ENCODE results near the gene FLRT2. TPM values are rescaled to one million over a fixed set of nuclear protein-coding genes. Genes with fewer than 3 reads are reported as not detected.
A peak's percentile ranks its signal among the peaks of the same experiment; 100 is the strongest.

FLRT2 gene
- polyA plus RNA-seq, 1 donor, result 46.9 TPM

DNA sequence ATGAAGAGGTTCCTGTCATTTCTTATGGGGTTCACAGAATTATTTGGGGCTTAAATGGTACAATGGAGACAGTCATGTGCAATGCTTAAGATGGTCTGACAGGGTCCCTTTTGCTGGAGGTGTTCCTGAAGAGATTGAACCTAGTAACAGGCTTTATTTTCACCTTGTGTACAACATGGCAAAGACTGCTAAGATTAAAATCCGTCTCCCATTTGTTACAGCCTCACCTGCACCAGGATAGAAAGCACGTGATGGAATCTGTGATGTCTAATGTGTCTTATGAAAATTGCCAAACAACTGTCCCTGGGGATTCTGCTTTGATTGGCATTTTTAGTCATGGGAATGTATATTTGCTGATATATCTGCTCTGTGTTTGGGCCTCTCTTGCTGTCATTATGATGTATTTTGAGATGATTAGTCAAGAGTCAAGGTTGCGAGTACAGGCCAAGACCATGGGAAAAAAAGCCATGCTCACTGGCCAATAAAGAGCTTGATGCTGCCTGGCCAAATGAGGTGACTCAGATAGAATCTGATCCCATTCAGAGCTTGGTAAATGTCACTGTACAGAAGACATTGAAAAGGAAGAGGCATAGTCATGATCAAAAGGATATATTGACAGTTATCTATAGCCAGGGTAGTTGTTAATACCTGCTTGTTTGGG is 96.1 kb downstream of the FLRT2 start:
- no peak for DNase-seq
- Histone ChIP-seq H3K36me3 (ENCODE audit: control insufficient read depth, insufficient read depth, low read length) (peaks cover 16% of the 10 kb centered on the region), H3K4me1 (ENCODE audit: control insufficient read depth, insufficient read depth, low read length) (no peaks in the 10 kb centered on the region), H3K27me3 (ENCODE audit: control insufficient read depth, insufficient read depth, low read length) (no peaks in the 10 kb centered on the region), H3K27ac (ENCODE audit: low read length) (no peak overlapping the region), H3K4me3 (ENCODE audit: low read length) (no peak overlapping the region), H3K9me3 (ENCODE audit: control insufficient read depth, low read depth, low read length) (no peaks in the 10 kb centered on the region)
- no CpG with 5 or more reads among the region's 3 CpGs for WGBS (ENCODE audit: insufficient coverage, low lambda C conversion rate)

DNA sequence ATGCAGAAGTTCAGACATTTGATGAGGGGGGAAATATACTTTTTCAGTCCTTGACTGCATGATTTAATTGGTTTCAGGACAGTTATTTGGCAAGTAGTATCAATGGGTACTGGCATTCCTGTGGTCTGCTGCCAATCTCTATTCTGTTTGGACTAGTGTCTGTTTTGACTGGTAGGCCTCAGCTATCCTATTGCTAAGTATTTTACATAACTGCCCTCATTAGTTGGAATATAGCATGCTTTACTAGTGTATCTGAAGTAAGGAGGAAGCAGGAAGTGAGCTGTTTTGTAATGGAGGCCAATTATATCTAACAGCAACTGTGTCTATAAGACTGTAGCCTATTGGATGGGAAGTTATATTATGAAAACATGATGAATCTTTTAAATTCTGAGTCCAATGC is 104.3 kb downstream of the FLRT2 start:
- Histone ChIP-seq H3K36me3 (ENCODE audit: control insufficient read depth, insufficient read depth, low read length) (no peaks in the 10 kb centered on the region), H3K27ac (ENCODE audit: low read length) (no peak overlapping the region), H3K27me3 (ENCODE audit: control insufficient read depth, insufficient read depth, low read length) (peaks cover 3% of the 10 kb centered on the region), H3K4me1 (ENCODE audit: control insufficient read depth, insufficient read depth, low read length) (no peaks in the 10 kb centered on the region), H3K4me3 (ENCODE audit: low read length) (no peak overlapping the region), H3K9me3 (ENCODE audit: control insufficient read depth, low read depth, low read length) (no peaks in the 10 kb centered on the region)
- DNase-seq, result no peak

DNA sequence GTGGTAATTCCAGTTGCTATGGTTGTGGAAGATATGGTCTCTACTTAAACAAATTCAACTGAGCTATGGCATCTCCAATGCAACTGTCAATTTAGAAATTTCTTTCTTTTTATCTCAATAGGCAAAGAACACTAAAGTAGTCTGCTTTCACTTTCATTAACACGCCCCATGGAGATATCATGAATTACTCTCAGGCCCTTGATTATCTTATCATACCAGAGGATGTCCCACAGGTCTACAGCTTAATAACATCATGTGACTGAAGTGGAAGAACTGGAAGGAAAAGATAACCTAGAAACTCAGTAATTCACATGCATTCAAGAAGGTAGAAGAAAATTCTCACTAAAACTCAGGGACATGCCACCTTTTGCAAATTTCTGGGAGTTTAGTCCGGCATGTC is 114.3 kb downstream of the FLRT2 start:
- Histone ChIP-seq H3K36me3 (ENCODE audit: control insufficient read depth, insufficient read depth, low read length) (no peaks in the 10 kb centered on the region), H3K9me3 (ENCODE audit: control insufficient read depth, low read depth, low read length) (no peaks in the 10 kb centered on the region), H3K27me3 (ENCODE audit: control insufficient read depth, insufficient read depth, low read length) (no peaks in the 10 kb centered on the region), H3K4me1 (ENCODE audit: control insufficient read depth, insufficient read depth, low read length) (no peaks in the 10 kb centered on the region), H3K4me3 (ENCODE audit: low read length) (no peak overlapping the region), H3K27ac (ENCODE audit: low read length) (no peak overlapping the region)
- WGBS (ENCODE audit: insufficient coverage, low lambda C conversion rate), result no CpG with 5 or more reads among the region's 2 CpGs
- peak; percentile 35 to 67 for DNase-seq

DNA sequence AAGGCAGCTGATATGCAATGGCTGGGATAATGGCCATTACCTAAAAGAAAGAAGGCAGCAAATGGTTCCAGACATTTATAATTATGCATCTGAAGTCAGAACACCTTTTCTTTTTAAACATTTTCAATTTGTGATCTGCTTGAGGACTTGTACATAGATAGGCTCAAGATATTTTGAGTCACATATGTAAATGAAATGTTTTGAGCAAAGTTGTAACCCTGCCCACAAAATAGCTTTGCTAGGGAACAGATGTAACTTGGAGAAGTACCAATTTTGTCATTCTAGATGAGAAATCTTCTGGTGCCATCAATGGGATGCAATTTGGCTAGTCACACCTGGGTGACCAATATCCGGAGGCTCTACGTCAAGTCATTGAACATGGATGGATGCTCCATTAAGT is 123.1 kb downstream of the FLRT2 start:
- no peak for DNase-seq
- H3K27me3 ChIP-seq (ENCODE audit: control insufficient read depth, insufficient read depth, low read length), result no peaks in the 10 kb centered on the region
- no CpG with 5 or more reads among the region's 2 CpGs for WGBS (ENCODE audit: insufficient coverage, low lambda C conversion rate)

DNA sequence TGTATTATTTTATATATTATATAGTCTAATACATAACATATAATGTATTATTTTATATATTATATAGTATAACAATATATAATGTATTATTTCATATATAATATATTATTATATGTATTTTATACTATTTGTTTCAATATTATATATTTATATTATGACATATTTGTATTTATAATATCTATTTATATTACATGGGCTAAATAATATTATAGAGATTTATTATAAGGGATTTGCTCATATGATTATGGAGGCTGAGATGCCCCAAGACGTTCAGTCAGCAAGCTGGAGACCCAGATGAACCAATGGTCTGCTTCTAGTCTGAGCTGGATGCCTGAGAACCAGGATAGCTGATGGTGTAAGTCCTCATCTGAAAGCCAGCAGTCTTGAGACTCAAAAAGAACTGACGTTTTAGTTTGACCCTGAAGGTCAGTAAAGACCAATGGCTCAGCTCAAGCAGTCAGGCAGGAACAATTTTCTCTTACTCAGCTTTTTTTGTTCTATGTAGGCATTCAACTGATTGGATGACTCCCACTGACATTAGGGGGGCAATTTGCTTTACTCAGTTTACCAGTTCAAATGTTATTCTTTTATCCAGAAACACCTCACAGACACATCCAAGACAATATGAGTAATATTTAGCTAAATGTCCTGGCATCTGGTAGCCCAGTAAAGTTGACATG is 130.4 kb downstream of the FLRT2 start:
- no peaks in the 10 kb centered on the region for H3K4me1 ChIP-seq (ENCODE audit: control insufficient read depth, insufficient read depth, low read length)
- DNase-seq, result no peak
- no peak overlapping the region for H3K27ac ChIP-seq (ENCODE audit: low read length)
- no peaks in the 10 kb centered on the region for H3K36me3 ChIP-seq (ENCODE audit: control insufficient read depth, insufficient read depth, low read length)
- whole genome bisulfite sequencing (ENCODE audit: insufficient coverage, low lambda C conversion rate), result no CpG with 5 or more reads among the region's 2 CpGs
- H3K9me3 ChIP-seq (ENCODE audit: control insufficient read depth, low read depth, low read length), result no peaks in the 10 kb centered on the region
- H3K27me3 ChIP-seq (ENCODE audit: control insufficient read depth, insufficient read depth, low read length), result no peaks in the 10 kb centered on the region
- no peak overlapping the region for H3K4me3 ChIP-seq (ENCODE audit: low read length)

More for the DNA sequence above, 123.1 kb downstream of the FLRT2 start:
- Histone ChIP-seq H3K36me3 (ENCODE audit: control insufficient read depth, insufficient read depth, low read length) (no peaks in the 10 kb centered on the region), H3K9me3 (ENCODE audit: control insufficient read depth, low read depth, low read length) (no peaks in the 10 kb centered on the region), H3K4me1 (ENCODE audit: control insufficient read depth, insufficient read depth, low read length) (no peaks in the 10 kb centered on the region), H3K4me3 (ENCODE audit: low read length) (no peak overlapping the region), H3K27ac (ENCODE audit: low read length) (no peak overlapping the region)

DNA sequence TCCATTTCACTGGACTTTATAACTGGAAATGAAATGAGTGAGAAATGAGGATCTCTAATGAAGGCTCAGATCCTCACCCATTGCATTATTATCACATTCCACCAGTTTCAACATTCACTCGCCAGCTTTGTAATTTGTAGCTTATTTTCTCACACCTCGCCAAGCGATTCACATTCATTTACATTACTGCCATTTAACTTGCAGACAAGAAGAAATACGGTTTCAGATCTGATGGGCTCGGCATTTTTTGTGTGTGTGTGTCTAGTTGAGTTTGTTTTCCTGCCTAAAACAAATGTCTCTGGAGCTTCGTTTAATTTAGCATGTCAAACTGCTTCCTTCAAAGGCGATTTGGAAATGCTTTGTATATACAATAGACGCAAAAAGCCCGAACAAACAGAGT is 132.2 kb downstream of the FLRT2 start:
- no peak for DNase-seq
- no peaks in the 10 kb centered on the region for H3K9me3 ChIP-seq (ENCODE audit: control insufficient read depth, low read depth, low read length)
- 57% methylated on average over 3 of the region's 9 CpGs for WGBS (ENCODE audit: insufficient coverage, low lambda C conversion rate)
- no peaks in the 10 kb centered on the region for H3K4me1 ChIP-seq (ENCODE audit: control insufficient read depth, insufficient read depth, low read length)
- H3K36me3 ChIP-seq (ENCODE audit: control insufficient read depth, insufficient read depth, low read length), result no peaks in the 10 kb centered on the region
- H3K27me3 ChIP-seq (ENCODE audit: control insufficient read depth, insufficient read depth, low read length), result no peaks in the 10 kb centered on the region
- H3K4me3 ChIP-seq (ENCODE audit: low read length), result no peak overlapping the region
- H3K27ac ChIP-seq (ENCODE audit: low read length), result no peak overlapping the region

DNA sequence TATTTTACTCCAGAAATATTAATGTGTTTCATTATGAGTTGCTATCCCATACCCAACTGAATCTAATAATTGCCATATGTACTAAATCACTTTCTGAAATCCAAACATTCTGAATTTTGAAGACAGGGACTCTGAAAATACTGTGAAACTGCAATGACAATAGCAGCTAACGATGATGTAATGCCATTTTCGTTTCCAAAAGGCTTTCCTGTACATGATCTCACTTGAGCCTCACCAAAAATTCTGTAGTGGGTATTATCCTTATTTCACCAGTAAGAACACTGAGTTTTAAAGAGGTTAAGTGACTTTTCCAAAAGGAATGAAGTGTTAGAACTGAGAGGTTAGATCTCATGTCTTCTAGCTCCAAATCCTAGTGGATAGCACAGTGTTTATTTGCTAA is 133.3 kb downstream of the FLRT2 start:
- H3K36me3 ChIP-seq (ENCODE audit: control insufficient read depth, insufficient read depth, low read length), result no peaks in the 10 kb centered on the region
- H3K27me3 ChIP-seq (ENCODE audit: control insufficient read depth, insufficient read depth, low read length), result no peaks in the 10 kb centered on the region
- no peaks in the 10 kb centered on the region for H3K4me1 ChIP-seq (ENCODE audit: control insufficient read depth, insufficient read depth, low read length)
- WGBS (ENCODE audit: insufficient coverage, low lambda C conversion rate), result 100% methylated on average over 2 of the region's 2 CpGs
- H3K27ac ChIP-seq (ENCODE audit: low read length), result no peak overlapping the region
- H3K4me3 ChIP-seq (ENCODE audit: low read length), result no peak overlapping the region
- H3K9me3 ChIP-seq (ENCODE audit: control insufficient read depth, low read depth, low read length), result no peaks in the 10 kb centered on the region
- no peak for DNase-seq

DNA sequence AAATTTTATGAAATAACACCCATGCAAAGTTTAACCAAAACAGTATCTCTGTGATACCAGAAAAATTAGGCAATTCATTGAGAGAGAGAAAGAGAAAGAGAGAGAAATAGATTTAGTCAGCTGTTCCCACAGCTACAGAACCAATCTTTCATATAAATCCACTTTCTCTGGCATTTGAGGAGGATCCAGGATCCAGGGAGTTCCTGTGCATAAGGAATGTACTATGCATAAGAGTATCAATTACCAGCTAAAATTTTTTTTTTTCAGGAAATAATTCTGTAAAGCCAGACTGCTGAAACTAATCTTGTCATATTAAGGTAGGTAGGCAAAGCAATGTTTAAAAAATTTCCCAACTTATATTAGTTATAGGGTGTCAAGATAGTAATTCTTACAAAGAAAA is 133.7 kb downstream of the FLRT2 start:
- H3K27ac ChIP-seq (ENCODE audit: low read length), result no peak overlapping the region
- no peaks in the 10 kb centered on the region for H3K36me3 ChIP-seq (ENCODE audit: control insufficient read depth, insufficient read depth, low read length)
- DNase-seq, result no peak
- H3K4me3 ChIP-seq (ENCODE audit: low read length), result no peak overlapping the region
- no peaks in the 10 kb centered on the region for H3K4me1 ChIP-seq (ENCODE audit: control insufficient read depth, insufficient read depth, low read length)
- H3K27me3 ChIP-seq (ENCODE audit: control insufficient read depth, insufficient read depth, low read length), result no peaks in the 10 kb centered on the region
- H3K9me3 ChIP-seq (ENCODE audit: control insufficient read depth, low read depth, low read length), result no peaks in the 10 kb centered on the region

DNA sequence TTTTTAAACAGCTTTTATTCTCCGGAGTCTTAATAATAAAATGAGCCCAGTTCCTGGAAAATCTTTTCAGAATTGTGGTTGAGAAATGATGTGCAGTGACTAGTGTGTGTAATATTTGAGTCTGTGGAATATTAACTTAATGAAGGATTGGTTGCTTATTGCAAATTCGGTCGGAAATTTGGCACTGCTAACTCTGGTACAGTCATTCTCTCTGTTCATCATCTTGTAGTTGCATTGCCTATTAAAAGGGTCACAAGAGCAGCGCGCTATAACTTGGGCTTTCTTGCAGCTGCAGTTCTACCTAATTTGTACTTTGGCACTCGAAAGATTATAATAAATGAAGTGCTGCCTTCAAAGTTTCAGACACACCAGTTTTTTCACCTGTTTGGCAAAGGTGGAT is 146.0 kb downstream of the FLRT2 start:
- Histone ChIP-seq H3K27ac (ENCODE audit: low read length) (no peak overlapping the region), H3K4me1 (ENCODE audit: control insufficient read depth, insufficient read depth, low read length) (no peaks in the 10 kb centered on the region), H3K4me3 (ENCODE audit: low read length) (no peak overlapping the region), H3K9me3 (ENCODE audit: control insufficient read depth, low read depth, low read length) (no peaks in the 10 kb centered on the region), H3K27me3 (ENCODE audit: control insufficient read depth, insufficient read depth, low read length) (no peaks in the 10 kb centered on the region), H3K36me3 (ENCODE audit: control insufficient read depth, insufficient read depth, low read length) (no peaks in the 10 kb centered on the region)
- no peak for DNase-seq
- WGBS (ENCODE audit: insufficient coverage, low lambda C conversion rate), result 80% methylated on average over 3 of the region's 6 CpGs

DNA sequence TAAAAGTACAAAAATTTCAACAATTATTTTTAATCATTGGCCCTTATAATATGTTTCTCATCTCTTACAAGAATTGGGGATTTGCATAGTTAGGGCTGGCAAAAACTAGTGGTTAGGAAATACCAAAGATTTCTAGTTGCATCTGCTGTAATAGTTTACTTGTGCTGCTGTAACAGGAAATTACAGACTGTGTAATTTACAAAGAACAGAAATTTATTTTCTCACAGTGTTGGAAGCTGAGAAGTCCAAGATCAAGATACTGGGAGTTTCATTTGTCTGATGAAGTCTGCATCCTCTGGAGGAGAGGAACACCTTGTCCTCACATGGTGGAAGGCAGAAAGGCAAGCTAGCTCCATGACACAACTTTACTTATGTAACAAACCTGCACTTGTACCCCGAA is 157.0 kb downstream of the FLRT2 start:
- no peaks in the 10 kb centered on the region for H3K27me3 ChIP-seq (ENCODE audit: control insufficient read depth, insufficient read depth, low read length)
- 50% methylated on average over 1 of the region's 1 CpG for WGBS (ENCODE audit: insufficient coverage, low lambda C conversion rate)
- no peak overlapping the region for H3K4me3 ChIP-seq (ENCODE audit: low read length)
- H3K27ac ChIP-seq (ENCODE audit: low read length), result no peak overlapping the region
- H3K9me3 ChIP-seq (ENCODE audit: control insufficient read depth, low read depth, low read length), result no peaks in the 10 kb centered on the region
- no peak for DNase-seq
- no peaks in the 10 kb centered on the region for H3K36me3 ChIP-seq (ENCODE audit: control insufficient read depth, insufficient read depth, low read length)
- no peaks in the 10 kb centered on the region for H3K4me1 ChIP-seq (ENCODE audit: control insufficient read depth, insufficient read depth, low read length)

DNA sequence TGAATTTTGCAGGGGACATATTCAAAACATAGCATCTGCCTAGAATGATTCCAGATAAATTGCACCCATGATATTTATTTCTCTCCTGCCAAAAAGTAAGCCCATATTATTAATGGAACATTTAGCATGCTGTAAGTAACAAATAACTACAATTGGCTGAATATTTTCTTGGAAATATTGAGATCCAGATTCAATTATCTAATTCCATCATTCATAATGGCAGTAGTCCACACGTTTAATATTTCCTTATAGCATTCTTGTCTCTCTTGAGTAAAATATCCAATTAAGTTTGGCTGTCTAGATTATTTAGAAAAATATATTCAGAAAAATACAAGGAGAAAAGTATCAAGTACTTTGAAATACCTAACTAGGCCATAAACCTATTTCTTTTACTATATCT is 157.5 kb downstream of the FLRT2 start:
- Histone ChIP-seq H3K9me3 (ENCODE audit: control insufficient read depth, low read depth, low read length) (no peaks in the 10 kb centered on the region), H3K4me3 (ENCODE audit: low read length) (no peak overlapping the region), H3K27ac (ENCODE audit: low read length) (no peak overlapping the region), H3K4me1 (ENCODE audit: control insufficient read depth, insufficient read depth, low read length) (no peaks in the 10 kb centered on the region), H3K36me3 (ENCODE audit: control insufficient read depth, insufficient read depth, low read length) (no peaks in the 10 kb centered on the region), H3K27me3 (ENCODE audit: control insufficient read depth, insufficient read depth, low read length) (no peaks in the 10 kb centered on the region)
- DNase-seq, result no peak
- WGBS (ENCODE audit: insufficient coverage, low lambda C conversion rate), result 75% methylated on average over 1 of the region's 1 CpG

Data from large intestine (tissue), 3 donors.